ENCODE measurements around the gene COL6A3.

Gene COL6A3

DNA sequence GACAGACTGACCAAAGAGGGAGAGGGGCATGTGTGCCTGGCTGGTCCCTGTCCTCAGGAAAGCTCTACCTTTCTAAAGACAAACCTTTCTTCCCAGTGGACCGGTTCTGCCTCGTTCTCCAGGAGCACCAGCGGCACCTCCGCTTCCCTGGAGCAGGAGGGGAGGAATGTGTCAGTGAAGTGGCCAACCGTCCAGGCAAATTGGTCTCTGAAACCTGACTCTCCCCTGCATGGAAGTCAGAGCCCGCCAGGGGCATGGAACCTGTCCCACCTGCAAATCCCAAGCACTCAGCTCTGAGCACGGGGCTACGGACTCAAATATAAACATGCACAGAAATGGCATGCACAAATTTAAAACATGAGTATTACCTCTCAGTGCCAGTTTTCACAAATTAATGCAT, 62.9 kb downstream of the COL6A3 start:
- H3K27me3 ChIP-seq (ENCODE audit: control insufficient read depth, insufficient read depth, low read length) = peaks cover 7% of the 10 kb centered on the region
- H3K9me3 ChIP-seq (ENCODE audit: control insufficient read depth, low read depth, low read length) = no peaks in the 10 kb centered on the region
- no peak overlapping the region for H3K4me3 ChIP-seq (ENCODE audit: low read length)
- H3K4me1 ChIP-seq (ENCODE audit: control insufficient read depth, low read depth, low read length) = no peaks in the 10 kb centered on the region
- H3K36me3 ChIP-seq (ENCODE audit: control insufficient read depth, low read depth, low read length) = no peaks in the 10 kb centered on the region
- no peak overlapping the region for H3K9ac ChIP-seq (ENCODE audit: low read length)
- H3K27ac ChIP-seq (ENCODE audit: low read length) = no peak overlapping the region

DNA sequence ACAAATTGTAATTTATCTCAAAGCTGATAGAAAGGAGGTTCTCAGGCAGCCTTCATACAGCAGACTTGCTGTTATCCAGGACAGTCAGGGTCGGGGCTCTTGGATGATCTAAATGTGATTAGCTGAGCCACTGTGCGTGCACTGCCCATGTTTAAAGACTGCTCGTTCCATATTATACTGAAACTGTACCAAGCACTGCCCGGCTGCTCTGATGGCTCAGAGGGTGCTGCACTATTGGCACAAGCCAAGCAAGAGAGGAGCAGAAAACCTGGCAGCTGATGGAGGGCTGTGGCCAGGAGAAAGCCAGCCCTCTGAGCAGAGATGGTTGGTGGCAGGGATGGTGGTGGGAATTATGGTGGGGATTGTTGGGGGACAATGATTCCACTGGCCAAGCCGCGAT, 63.4 kb downstream of the COL6A3 start:
- no peak overlapping the region for H3K27ac ChIP-seq (ENCODE audit: low read length)
- no peaks in the 10 kb centered on the region for H3K36me3 ChIP-seq (ENCODE audit: control insufficient read depth, low read depth, low read length)
- H3K9ac ChIP-seq (ENCODE audit: low read length) = no peak overlapping the region

DNA sequence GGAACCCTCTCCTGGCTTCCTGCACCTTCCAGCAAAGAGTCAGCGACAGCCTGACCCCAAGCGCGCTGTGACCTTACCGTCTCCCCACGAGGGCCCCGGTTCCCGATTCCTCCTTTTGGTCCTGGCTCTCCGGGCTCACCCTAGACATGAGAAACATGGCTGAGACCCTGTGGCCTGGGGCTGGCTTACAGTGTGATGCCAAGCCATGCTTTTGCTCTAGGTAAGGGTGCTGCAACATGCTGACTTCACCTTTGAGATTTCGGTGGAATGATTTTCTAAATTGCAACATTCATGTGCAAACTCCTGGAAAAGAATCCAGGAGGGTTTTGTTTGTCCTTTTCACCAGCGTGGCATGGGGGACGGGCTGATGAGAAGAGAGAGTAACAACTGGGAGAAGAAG, 63.9 kb downstream of the COL6A3 start:
- peaks cover 7% of the 10 kb centered on the region for H3K27me3 ChIP-seq (ENCODE audit: control insufficient read depth, insufficient read depth, low read length)
- no peak overlapping the region for H3K4me3 ChIP-seq (ENCODE audit: low read length)
- no peak overlapping the region for H3K27ac ChIP-seq (ENCODE audit: low read length)
- no peaks in the 10 kb centered on the region for H3K9me3 ChIP-seq (ENCODE audit: control insufficient read depth, low read depth, low read length)
- H3K36me3 ChIP-seq (ENCODE audit: control insufficient read depth, low read depth, low read length) = no peaks in the 10 kb centered on the region
- no peak overlapping the region for H3K9ac ChIP-seq (ENCODE audit: low read length)
- H3K4me1 ChIP-seq (ENCODE audit: control insufficient read depth, low read depth, low read length) = no peaks in the 10 kb centered on the region

More for the DNA sequence above, 63.4 kb downstream of the COL6A3 start:
- Histone ChIP-seq H3K27me3 (ENCODE audit: control insufficient read depth, insufficient read depth, low read length) (peaks cover 7% of the 10 kb centered on the region), H3K4me3 (ENCODE audit: low read length) (no peak overlapping the region), H3K9me3 (ENCODE audit: control insufficient read depth, low read depth, low read length) (no peaks in the 10 kb centered on the region), H3K4me1 (ENCODE audit: control insufficient read depth, low read depth, low read length) (no peaks in the 10 kb centered on the region)

DNA sequence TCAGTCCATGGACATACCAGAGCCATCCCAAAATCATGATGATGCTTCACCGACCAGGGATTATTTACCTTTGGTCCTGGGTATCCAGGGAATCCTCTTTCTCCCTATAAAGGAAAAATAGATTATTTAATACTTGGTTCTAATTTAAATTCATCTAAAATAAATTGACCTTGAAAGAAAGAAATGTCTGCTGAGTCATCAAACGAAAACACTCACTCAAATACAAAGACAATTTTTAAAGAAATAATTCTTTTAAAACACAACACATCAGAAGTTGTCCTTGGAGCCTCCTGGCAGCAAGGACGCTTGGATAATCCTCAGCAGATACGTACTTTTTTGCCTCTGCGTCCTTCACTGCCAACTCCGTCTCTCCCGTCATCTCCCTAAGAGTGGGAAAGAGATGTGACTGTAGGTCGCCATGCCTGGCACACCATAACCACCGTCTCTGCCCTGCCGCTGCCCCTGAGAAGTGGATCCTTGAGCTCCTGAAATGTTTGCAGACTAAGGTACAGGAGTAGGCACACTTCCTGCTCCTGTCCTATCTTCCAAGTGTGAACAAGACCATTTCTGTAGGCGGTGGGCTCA, 65.6 kb downstream of the COL6A3 start:
- H3K36me3 ChIP-seq (ENCODE audit: control insufficient read depth, low read depth, low read length) = no peaks in the 10 kb centered on the region
- peaks cover 7% of the 10 kb centered on the region for H3K27me3 ChIP-seq (ENCODE audit: control insufficient read depth, insufficient read depth, low read length)
- no peak overlapping the region for H3K27ac ChIP-seq (ENCODE audit: low read length)
- no peak overlapping the region for H3K9ac ChIP-seq (ENCODE audit: low read length)
- H3K9me3 ChIP-seq (ENCODE audit: control insufficient read depth, low read depth, low read length) = no peaks in the 10 kb centered on the region
- H3K4me1 ChIP-seq (ENCODE audit: control insufficient read depth, low read depth, low read length) = no peaks in the 10 kb centered on the region
- no peak overlapping the region for H3K4me3 ChIP-seq (ENCODE audit: low read length)

DNA sequence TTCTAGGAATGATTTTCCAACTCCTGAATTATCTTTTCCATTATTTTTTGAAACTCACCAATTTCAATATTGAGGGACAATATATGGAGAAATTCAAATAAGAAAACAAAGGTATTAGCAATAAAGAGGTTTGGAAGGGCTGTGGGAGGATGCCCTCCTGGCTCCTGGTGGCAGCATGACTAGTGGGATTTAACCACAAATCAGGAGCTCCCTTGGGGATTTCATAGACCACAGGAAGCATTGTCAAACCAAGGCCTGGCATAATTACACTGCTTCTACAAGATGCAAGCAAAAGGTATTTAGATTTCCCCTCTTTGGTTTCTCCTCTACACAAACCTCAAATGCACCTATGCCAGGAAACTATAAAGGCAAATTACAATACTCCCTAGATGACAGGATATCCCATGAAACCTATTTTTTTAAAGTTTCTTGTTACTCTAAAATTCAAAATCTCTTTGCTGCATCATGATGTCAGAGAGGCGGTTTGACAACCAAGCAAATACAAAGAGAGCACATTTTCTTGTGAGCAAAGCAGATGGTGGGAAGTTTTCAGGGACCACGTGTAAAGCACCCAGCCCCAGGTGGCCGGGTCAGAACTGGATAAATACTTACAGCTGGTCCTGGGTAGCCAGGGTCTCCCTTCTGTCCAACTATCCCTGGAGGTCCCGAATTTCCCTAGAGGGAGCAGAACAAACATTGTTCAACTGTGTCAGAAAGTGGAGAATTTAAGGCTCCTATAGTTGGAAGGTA, 67.9 kb downstream of the COL6A3 start:
- Histone ChIP-seq H3K36me3 (ENCODE audit: control insufficient read depth, low read depth, low read length) (no peaks in the 10 kb centered on the region), H3K27ac (ENCODE audit: low read length) (no peak overlapping the region)

DNA sequence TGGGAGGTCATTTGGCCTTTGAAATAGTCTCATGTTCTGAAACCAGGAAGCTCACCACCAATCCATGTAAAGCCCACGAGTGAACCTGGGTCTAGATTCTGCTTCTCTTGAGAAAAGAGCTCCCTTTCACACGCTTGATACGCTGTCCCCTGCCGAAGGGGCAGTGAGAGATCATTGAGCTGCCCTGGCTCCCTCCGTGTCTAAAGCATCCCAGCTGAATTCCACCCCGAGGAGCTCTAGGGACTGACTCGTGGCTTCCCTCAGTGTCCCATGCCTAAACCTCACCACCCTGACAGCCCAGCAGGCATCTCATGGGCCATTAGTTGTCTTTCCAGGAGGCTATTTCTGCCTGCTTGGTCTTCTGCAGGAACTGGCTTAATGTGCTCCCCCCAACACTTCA, 68.6 kb downstream of the COL6A3 start:
- Histone ChIP-seq H3K9me3 (ENCODE audit: control insufficient read depth, low read depth, low read length) (no peaks in the 10 kb centered on the region), H3K9ac (ENCODE audit: low read length) (no peak overlapping the region), H3K27me3 (ENCODE audit: control insufficient read depth, insufficient read depth, low read length) (no peaks in the 10 kb centered on the region), H3K27ac (ENCODE audit: low read length) (no peak overlapping the region), H3K36me3 (ENCODE audit: control insufficient read depth, low read depth, low read length) (no peaks in the 10 kb centered on the region), H3K4me3 (ENCODE audit: low read length) (no peak overlapping the region), H3K4me1 (ENCODE audit: control insufficient read depth, low read depth, low read length) (no peaks in the 10 kb centered on the region)

More for the DNA sequence above, 67.9 kb downstream of the COL6A3 start:
- H3K4me1 ChIP-seq (ENCODE audit: control insufficient read depth, low read depth, low read length) = no peaks in the 10 kb centered on the region
- H3K9me3 ChIP-seq (ENCODE audit: control insufficient read depth, low read depth, low read length) = no peaks in the 10 kb centered on the region
- no peak overlapping the region for H3K9ac ChIP-seq (ENCODE audit: low read length)
- H3K4me3 ChIP-seq (ENCODE audit: low read length) = no peak overlapping the region
- no peaks in the 10 kb centered on the region for H3K27me3 ChIP-seq (ENCODE audit: control insufficient read depth, insufficient read depth, low read length)

DNA sequence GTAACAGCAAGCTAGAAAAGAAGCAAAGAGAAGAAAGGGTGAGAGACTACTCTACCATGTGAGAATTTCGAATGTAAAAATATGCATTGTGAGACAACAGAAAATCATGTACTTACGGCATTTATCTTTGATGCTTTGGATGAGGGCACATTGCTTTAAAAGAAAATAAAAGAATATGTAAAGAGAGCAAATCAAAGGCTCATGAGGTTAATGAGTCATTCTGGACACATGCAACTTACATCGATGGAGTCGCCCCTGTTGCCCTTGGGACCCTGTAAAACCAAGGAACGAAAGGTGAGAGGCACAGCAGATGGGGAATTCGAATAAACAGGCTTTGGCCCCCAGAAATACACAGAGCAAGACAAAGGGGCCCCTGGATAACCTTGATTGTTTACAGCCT, 69.0 kb downstream of the COL6A3 start:
- H3K36me3 ChIP-seq (ENCODE audit: control insufficient read depth, low read depth, low read length) = no peaks in the 10 kb centered on the region
- H3K27ac ChIP-seq (ENCODE audit: low read length) = no peak overlapping the region
- H3K9ac ChIP-seq (ENCODE audit: low read length) = no peak overlapping the region
- no peaks in the 10 kb centered on the region for H3K4me1 ChIP-seq (ENCODE audit: control insufficient read depth, low read depth, low read length)
- no peaks in the 10 kb centered on the region for H3K9me3 ChIP-seq (ENCODE audit: control insufficient read depth, low read depth, low read length)
- H3K4me3 ChIP-seq (ENCODE audit: low read length) = no peak overlapping the region
- H3K27me3 ChIP-seq (ENCODE audit: control insufficient read depth, insufficient read depth, low read length) = no peaks in the 10 kb centered on the region

DNA sequence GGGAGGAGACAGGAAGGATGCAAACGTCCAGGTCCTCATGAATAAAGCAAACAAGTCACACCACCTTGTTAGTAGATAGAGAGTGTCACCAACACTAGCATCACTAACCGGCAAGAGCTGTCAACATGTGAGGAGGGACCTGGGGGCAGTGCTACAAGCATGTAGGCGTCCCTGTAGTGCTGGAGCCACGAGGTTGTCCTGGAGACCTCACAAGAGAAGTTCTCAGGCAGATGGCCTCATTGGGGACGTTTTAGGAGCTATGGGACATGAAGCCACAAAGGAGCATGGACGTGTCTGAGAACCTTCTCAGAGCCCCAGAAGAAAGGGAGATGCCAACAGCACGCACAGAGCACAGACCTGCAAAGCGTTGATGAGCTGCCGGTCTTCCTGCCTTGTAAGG, 70.0 kb downstream of the COL6A3 start:
- no peaks in the 10 kb centered on the region for H3K4me1 ChIP-seq (ENCODE audit: control insufficient read depth, low read depth, low read length)
- H3K4me3 ChIP-seq (ENCODE audit: low read length) = no peak overlapping the region
- H3K9ac ChIP-seq (ENCODE audit: low read length) = no peak overlapping the region
- no peaks in the 10 kb centered on the region for H3K27me3 ChIP-seq (ENCODE audit: control insufficient read depth, insufficient read depth, low read length)
- no peaks in the 10 kb centered on the region for H3K9me3 ChIP-seq (ENCODE audit: control insufficient read depth, low read depth, low read length)
- H3K36me3 ChIP-seq (ENCODE audit: control insufficient read depth, low read depth, low read length) = no peaks in the 10 kb centered on the region
- no peak overlapping the region for H3K27ac ChIP-seq (ENCODE audit: low read length)

DNA sequence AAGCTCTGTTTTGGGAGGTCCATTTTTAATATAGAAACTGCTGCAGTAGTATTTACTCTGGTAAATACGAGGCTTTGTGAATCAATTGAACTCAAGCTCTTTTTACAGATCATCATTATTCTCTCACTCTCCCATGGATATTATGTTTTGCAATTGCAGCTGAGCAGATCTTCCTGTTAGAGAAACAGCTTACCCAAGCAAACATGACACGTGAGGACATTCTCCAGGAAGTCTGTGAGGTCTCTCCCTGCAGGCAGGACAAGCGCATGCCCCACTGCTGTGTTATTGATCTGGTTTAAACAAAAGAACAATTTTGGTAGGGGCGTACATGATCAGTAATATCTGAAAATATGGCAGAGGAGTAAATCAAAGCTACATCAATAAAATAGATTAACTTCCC, 72.1 kb downstream of the COL6A3 start:
- Histone ChIP-seq H3K36me3 (ENCODE audit: control insufficient read depth, low read depth, low read length) (no peaks in the 10 kb centered on the region), H3K27ac (ENCODE audit: low read length) (no peak overlapping the region), H3K9ac (ENCODE audit: low read length) (no peak overlapping the region)

DNA sequence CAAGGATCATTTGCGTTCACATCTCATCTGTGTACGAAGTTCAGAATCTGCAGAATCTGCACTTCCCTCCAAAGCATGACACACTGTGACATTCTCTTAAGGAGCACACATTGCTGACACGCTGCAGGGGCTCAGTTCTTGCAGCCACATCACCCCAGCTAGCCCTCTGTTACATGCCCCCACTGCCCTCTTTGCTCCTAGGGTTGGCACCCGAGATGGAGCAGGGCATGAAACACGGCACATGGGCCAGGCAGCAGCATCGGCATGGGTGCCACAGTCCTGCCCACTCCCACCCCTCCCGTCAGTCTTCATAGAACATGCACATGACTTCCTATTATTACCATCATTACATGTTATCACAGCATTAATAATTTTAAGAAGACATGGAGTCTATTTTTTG, 76.4 kb downstream of the COL6A3 start:
- Histone ChIP-seq H3K27ac (ENCODE audit: low read length) (no peak overlapping the region), H3K4me1 (ENCODE audit: control insufficient read depth, low read depth, low read length) (peaks cover 9% of the 10 kb centered on the region), H3K9me3 (ENCODE audit: control insufficient read depth, low read depth, low read length) (no peaks in the 10 kb centered on the region), H3K27me3 (ENCODE audit: control insufficient read depth, insufficient read depth, low read length) (no peaks in the 10 kb centered on the region), H3K9ac (ENCODE audit: low read length) (no peak overlapping the region), H3K36me3 (ENCODE audit: control insufficient read depth, low read depth, low read length) (no peaks in the 10 kb centered on the region), H3K4me3 (ENCODE audit: low read length) (no peak overlapping the region)

More for the DNA sequence above, 72.1 kb downstream of the COL6A3 start:
- no peak overlapping the region for H3K4me3 ChIP-seq (ENCODE audit: low read length)
- no peaks in the 10 kb centered on the region for H3K4me1 ChIP-seq (ENCODE audit: control insufficient read depth, low read depth, low read length)
- H3K9me3 ChIP-seq (ENCODE audit: control insufficient read depth, low read depth, low read length) = no peaks in the 10 kb centered on the region
- no peaks in the 10 kb centered on the region for H3K27me3 ChIP-seq (ENCODE audit: control insufficient read depth, insufficient read depth, low read length)

DNA sequence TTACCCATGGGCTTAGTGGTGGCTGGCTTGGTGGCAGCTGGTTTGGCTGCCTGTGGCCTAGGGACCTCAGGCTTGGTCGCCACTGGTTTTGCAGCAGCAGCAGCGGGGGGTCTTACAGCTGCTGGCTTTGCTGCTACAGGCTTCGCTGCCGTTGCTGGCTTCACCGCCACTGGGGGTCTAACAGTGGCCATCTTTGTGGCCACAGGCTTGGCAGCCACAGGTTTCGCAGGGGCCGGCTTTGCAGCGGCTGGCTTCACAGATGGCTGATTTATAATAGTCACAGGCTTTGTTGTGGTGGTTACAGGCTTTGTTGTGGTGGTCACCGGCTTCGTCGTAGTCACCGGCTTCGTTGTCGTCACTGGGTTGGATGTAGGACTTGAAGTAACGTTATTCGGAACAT, 77.8 kb downstream of the COL6A3 start:
- H3K4me1 ChIP-seq (ENCODE audit: control insufficient read depth, low read depth, low read length) = peaks cover 9% of the 10 kb centered on the region
- H3K36me3 ChIP-seq (ENCODE audit: control insufficient read depth, low read depth, low read length) = no peaks in the 10 kb centered on the region
- no peak overlapping the region for H3K9ac ChIP-seq (ENCODE audit: low read length)
- H3K9me3 ChIP-seq (ENCODE audit: control insufficient read depth, low read depth, low read length) = no peaks in the 10 kb centered on the region
- no peak overlapping the region for H3K27ac ChIP-seq (ENCODE audit: low read length)
- no peaks in the 10 kb centered on the region for H3K27me3 ChIP-seq (ENCODE audit: control insufficient read depth, insufficient read depth, low read length)
- H3K4me3 ChIP-seq (ENCODE audit: low read length) = no peak overlapping the region

DNA sequence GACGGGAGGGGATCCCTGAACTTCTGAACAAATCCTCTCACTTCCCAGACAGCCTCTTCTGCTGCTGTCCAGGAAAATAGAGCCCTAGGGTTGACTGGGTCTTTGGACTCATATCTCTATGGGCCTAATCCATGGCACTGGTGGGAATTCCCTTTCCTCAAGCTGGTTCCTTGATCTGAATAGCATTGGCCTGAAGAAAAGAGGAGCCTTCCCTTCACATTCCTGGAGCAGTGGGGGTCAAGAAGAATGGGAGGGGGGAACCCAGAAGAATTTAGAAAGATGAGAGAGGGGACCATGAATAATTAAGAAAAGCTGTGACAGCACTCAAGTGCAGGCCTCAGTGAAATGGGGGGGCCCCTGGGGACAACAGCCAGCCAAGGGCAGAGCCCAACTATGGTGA, 80.2 kb downstream of the COL6A3 start:
- no peaks in the 10 kb centered on the region for H3K27me3 ChIP-seq (ENCODE audit: control insufficient read depth, insufficient read depth, low read length)
- no peaks in the 10 kb centered on the region for H3K36me3 ChIP-seq (ENCODE audit: control insufficient read depth, low read depth, low read length)
- no peak overlapping the region for H3K9ac ChIP-seq (ENCODE audit: low read length)
- H3K4me3 ChIP-seq (ENCODE audit: low read length) = no peak overlapping the region
- H3K27ac ChIP-seq (ENCODE audit: low read length) = no peak overlapping the region
- peaks cover 17% of the 10 kb centered on the region for H3K4me1 ChIP-seq (ENCODE audit: control insufficient read depth, low read depth, low read length)
- H3K9me3 ChIP-seq (ENCODE audit: control insufficient read depth, low read depth, low read length) = no peaks in the 10 kb centered on the region

All from iPS-18a (cell line).